HepG2 (cell line): ENCODE results near the gene MAST1. TPM values are rescaled to one million over a fixed set of nuclear protein-coding genes. Genes with fewer than 3 reads are reported as not detected.

Experiments
- DNMT1 ChIP-seq: sonication (generic); formaldehyde crosslinking; IDR thresholded peaks from 2 replicates; pipeline ENCODE4 v1.5.1; 2020; ENCODE audit warnings: mild to moderate bottlenecking, missing genetic modification reagents
- FIP1L1 ChIP-seq: fragments of 200-400 bp; formaldehyde crosslinking; IDR thresholded peaks from 2 replicates; pipeline ENCODE4 v1.6.1; 2018; ENCODE audit warnings: low read depth, mild to moderate bottlenecking, low read length, moderate library complexity, borderline replicate concordance; ENCODE audit not compliant: insufficient read depth
- JARID2 ChIP-seq: sonication (generic); formaldehyde crosslinking; IDR thresholded peaks from 2 replicates; pipeline ENCODE4 v1.8.1; 2023; ENCODE audit warnings: missing genetic modification reagents, inconsistent platforms; ENCODE audit not compliant: insufficient replicate concordance
- KAT8 ChIP-seq: IDR thresholded peaks from 2 replicates; pipeline ENCODE4 v1.6.1; 2016; ENCODE audit warnings: missing genetic modification reagents, missing compliant biosample characterization
- MEF2D ChIP-seq: sonication (generic); formaldehyde crosslinking; IDR thresholded peaks from 2 replicates; pipeline ENCODE4 v1.5.1; 2020; ENCODE audit warnings: mild to moderate bottlenecking, missing genetic modification reagents
- PHF8 ChIP-seq: sonication (generic); formaldehyde crosslinking; IDR thresholded peaks from 2 replicates; pipeline ENCODE4 v1.5.0; 2020; ENCODE audit warnings: missing genetic modification reagents
- POGZ ChIP-seq: sonication (generic); formaldehyde crosslinking; IDR thresholded peaks from 2 replicates; pipeline ENCODE4 v1.4.0; 2020; ENCODE audit warnings: mild to moderate bottlenecking, missing genetic modification reagents
- TEAD3 ChIP-seq: optimal IDR thresholded peaks from 2 replicates; pipeline ENCODE3; 2016; ENCODE audit warnings: borderline replicate concordance
- ZBTB7A ChIP-seq: sonication (generic); formaldehyde crosslinking; IDR thresholded peaks from 2 replicates; pipeline ENCODE4 v1.8.0; 2022; ENCODE audit warnings: mild to moderate bottlenecking, missing genetic modification reagents
- ZFP90 ChIP-seq: sonication (generic); formaldehyde crosslinking; IDR thresholded peaks from 2 replicates; pipeline ENCODE4 v1.8.0; 2022; ENCODE audit warnings: missing genetic modification reagents, mild to moderate bottlenecking, inconsistent platforms, borderline replicate concordance
- ZMYM2 ChIP-seq: sonication (generic); formaldehyde crosslinking; IDR thresholded peaks from 2 replicates; pipeline ENCODE4 v1.8.0; 2022; ENCODE audit warnings: mild to moderate bottlenecking, missing genetic modification reagents
- ZNF142 ChIP-seq: sonication (generic); formaldehyde crosslinking; IDR thresholded peaks from 2 replicates; pipeline ENCODE4 v1.4.0; 2020; ENCODE audit warnings: missing genetic modification reagents
- ZNF335 ChIP-seq: sonication (generic); formaldehyde crosslinking; IDR thresholded peaks from 2 replicates; pipeline ENCODE4 v1.4.0; 2020; ENCODE audit warnings: missing genetic modification reagents
- ZNF513 ChIP-seq: sonication (generic); formaldehyde crosslinking; conservative IDR thresholded peaks from 2 replicates; pipeline ENCODE4 v1.5.0; 2020; ENCODE audit warnings: missing genetic modification reagents
- polyA plus RNA-seq, 8 experiments: library from polyadenylated mRNA; depleted of rRNA in 3 of 8; stranded (reverse) in 7 of 8; unstranded in 1 of 8; fragments of >200 nt; fragmentation: Illumina TruSeq in 4 of 8; extraction: Trizol in 4 of 8; gene quantifications; 2 replicates each; pipeline versions ENCODE4 v1.2.1 to v1.2.3, GENCODE V29; 2011 to 2016; ENCODE audit warnings: low read depth in 4 of 8, missing spikeins in 1 of 8, mixed read lengths in 1 of 8; ENCODE audit not compliant: insufficient read depth in 1 of 8
- total RNA-seq, 5 experiments: library from RNA; depleted of rRNA; stranded (reverse); fragments of >200 nt; fragmentation: Illumina TruSeq; extraction: Trizol; gene quantifications; 2 replicates each; pipeline ENCODE4 v1.2.3, GENCODE V29; 2016; ENCODE audit warnings: low read depth in 1 of 5
- TF ChIP-seq, protein P1 (sequence below): sonication (generic); formaldehyde crosslinking; IDR thresholded peaks from 2 replicates; pipeline ENCODE4 v1.4.0; 2020; ENCODE audit warnings: missing genetic modification reagents
- TF ChIP-seq, protein P2 (sequence below): IDR thresholded peaks from 2 replicates; pipeline ENCODE4 v1.6.1; 2016; ENCODE audit warnings: mild to moderate bottlenecking
- TF ChIP-seq, protein P3 (sequence below): IDR thresholded peaks from 2 replicates; pipeline ENCODE4 v1.6.1; 2016; ENCODE audit warnings: missing compliant biosample characterization, missing genetic modification reagents, borderline replicate concordance

MAST1 gene
- total and polyA plus RNA-seq, 2 of the 13 experiments (the other 11 are each of a cell fraction or from before 2014, with no cell fraction given) = 0.73 to 4.7 TPM

DNA sequence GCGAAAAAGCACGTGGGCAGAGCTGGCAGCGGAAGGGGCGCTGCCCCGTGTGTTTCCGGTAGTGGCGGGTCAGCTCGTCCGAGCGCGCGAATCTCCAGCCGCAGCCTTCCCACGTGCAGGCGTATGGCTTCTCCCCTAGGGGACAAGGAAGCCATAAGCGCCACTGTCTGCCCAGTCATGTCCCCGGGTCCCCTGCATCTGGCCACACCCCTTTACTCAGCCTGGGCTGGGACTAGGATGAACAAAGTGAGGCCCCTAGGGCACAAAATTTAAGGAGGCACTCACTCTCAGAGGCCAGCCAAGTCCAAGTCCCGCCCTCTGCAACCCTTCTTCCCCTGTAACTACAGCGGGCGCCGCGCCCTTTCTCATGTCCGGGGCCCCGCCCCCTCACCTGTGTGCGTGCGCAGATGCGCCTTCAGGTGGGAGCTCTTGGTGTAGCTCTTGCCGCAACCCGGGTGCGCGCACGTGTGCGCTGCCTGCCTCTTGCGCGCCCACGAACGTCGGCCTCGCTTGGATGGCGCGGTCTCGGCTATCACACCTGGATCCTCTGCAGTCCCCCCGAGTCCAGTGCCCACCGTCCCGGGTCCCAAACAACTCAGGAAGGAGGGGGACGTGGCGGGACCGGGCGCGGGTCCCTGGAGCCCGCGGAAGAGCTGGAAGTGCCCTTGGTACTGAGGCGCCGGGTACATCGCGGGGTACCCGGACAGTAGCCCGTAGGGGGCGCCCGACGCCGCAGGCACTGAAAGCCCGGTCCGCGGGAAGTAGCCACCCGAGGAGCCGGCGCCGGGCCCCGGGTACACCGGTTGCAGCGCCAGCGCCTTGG, 46.8 kb downstream of the MAST1 start (continued):
- TF ChIP-seq PHF8 (CRISPR knock-in tag) = peak; percentile 40; the same call in 1 of the 2 replicates
- no peak for TF ChIP-seq ZBTB7A (CRISPR knock-in tag)
- TF ChIP-seq, protein P1, sequence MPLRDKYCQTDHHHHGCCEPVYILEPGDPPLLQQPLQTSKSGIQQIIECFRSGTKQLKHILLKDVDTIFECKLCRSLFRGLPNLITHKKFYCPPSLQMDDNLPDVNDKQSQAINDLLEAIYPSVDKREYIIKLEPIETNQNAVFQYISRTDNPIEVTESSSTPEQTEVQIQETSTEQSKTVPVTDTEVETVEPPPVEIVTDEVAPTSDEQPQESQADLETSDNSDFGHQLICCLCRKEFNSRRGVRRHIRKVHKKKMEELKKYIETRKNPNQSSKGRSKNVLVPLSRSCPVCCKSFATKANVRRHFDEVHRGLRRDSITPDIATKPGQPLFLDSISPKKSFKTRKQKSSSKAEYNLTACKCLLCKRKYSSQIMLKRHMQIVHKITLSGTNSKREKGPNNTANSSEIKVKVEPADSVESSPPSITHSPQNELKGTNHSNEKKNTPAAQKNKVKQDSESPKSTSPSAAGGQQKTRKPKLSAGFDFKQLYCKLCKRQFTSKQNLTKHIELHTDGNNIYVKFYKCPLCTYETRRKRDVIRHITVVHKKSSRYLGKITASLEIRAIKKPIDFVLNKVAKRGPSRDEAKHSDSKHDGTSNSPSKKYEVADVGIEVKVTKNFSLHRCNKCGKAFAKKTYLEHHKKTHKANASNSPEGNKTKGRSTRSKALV (CRISPR knock-in tag) = peak; percentile 96
- TF ChIP-seq POGZ (CRISPR knock-in tag) = no peak
- no peak; the same call in 1 of the 2 replicates for TF ChIP-seq DNMT1
- TF ChIP-seq, protein P2, sequence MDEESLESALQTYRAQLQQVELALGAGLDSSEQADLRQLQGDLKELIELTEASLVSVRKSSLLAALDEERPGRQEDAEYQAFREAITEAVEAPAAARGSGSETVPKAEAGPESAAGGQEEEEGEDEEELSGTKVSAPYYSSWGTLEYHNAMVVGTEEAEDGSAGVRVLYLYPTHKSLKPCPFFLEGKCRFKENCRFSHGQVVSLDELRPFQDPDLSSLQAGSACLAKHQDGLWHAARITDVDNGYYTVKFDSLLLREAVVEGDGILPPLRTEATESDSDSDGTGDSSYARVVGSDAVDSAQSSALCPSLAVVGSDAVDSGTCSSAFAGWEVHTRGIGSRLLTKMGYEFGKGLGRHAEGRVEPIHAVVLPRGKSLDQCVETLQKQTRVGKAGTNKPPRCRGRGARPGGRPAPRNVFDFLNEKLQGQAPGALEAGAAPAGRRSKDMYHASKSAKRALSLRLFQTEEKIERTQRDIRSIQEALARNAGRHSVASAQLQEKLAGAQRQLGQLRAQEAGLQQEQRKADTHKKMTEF (CRISPR knock-in tag) = peak; percentile 74
- no peak for TF ChIP-seq ZFP90 (CRISPR knock-in tag)
- TF ChIP-seq ZMYM2 = no peak
- no peak for TF ChIP-seq MEF2D (CRISPR knock-in tag)
- no peak for TF ChIP-seq ZNF142 (CRISPR knock-in tag)
- TF ChIP-seq JARID2 = no peak
- TF ChIP-seq KAT8 = peak; percentile 42; the same call in 1 of the 2 replicates
- TF ChIP-seq ZNF513 (CRISPR knock-in tag) = no peak
- no peak for TF ChIP-seq TEAD3 (CRISPR knock-in tag)
- no peak for TF ChIP-seq ZNF335 (CRISPR knock-in tag)
- no peak for TF ChIP-seq FIP1L1
- TF ChIP-seq, protein P3, sequence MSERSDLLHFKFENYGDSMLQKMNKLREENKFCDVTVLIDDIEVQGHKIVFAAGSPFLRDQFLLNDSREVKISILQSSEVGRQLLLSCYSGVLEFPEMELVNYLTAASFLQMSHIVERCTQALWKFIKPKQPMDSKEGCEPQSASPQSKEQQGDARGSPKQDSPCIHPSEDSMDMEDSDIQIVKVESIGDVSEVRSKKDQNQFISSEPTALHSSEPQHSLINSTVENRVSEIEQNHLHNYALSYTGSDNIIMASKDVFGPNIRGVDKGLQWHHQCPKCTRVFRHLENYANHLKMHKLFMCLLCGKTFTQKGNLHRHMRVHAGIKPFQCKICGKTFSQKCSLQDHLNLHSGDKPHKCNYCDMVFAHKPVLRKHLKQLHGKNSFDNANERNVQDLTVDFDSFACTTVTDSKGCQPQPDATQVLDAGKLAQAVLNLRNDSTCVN (CRISPR knock-in tag) = no peak
